Neural cell (in vitro differentiated cells): ENCODE data around the gene CDC45. TPM values are rescaled to one million over a fixed set of nuclear protein-coding genes. Genes with fewer than 3 reads are reported as not detected.

Experiments used
- H2AFZ ChIP-seq: fragments of 200-600, 300-800 bp; sonication (generic), shearing (Covaris generic); 2 replicates; pipeline ENCODE4 v1.6.0; 2014; ENCODE audit warnings: low read depth, mild to moderate bottlenecking, antibody characterized with exemption, low read length, moderate library complexity
- H3F3A ChIP-seq: fragments of 200-600 bp; shearing (Covaris generic); 2 replicates; pipeline ENCODE4 v1.6.1; 2016; ENCODE audit warnings: mild to moderate bottlenecking, moderate library complexity, mixed read lengths, antibody characterized with exemption, low read length; ENCODE audit not compliant: insufficient read depth, poor library complexity, severe bottlenecking
- H3K27ac ChIP-seq: fragments of 200-600, 300-800 bp; sonication (generic), shearing (Covaris generic); 2 replicates; pipeline ENCODE4 v1.5.1; 2014; ENCODE audit warnings: mild to moderate bottlenecking, low read length, moderate library complexity
- H3K27me3 ChIP-seq: fragments of 300-800, 200-600 bp; sonication (generic), shearing (Covaris generic); 2 replicates; pipeline ENCODE4 v1.6.0; 2014; ENCODE audit warnings: mild to moderate bottlenecking, low read depth, low read length, moderate library complexity; ENCODE audit not compliant: insufficient read depth
- H3K36me3 ChIP-seq: fragments of 300-800, 200-600 bp; sonication (generic), shearing (Covaris generic); 2 replicates; pipeline ENCODE4 v1.5.1; 2014; ENCODE audit warnings: mild to moderate bottlenecking, antibody characterized with exemption, low read length, moderate library complexity; ENCODE audit not compliant: insufficient read depth
- H3K4me2 ChIP-seq: fragments of 300-800, 200-600 bp; sonication (generic), shearing (Covaris generic); 2 replicates; pipeline ENCODE4 v1.6.0; 2014; ENCODE audit warnings: mild to moderate bottlenecking, low read length
- H3K4me3 ChIP-seq: fragments of 300-800, 200-600 bp; sonication (generic), shearing (Covaris generic); 2 replicates; pipeline ENCODE4 v1.5.1; 2014; ENCODE audit warnings: mild to moderate bottlenecking, low read length, moderate library complexity
- H3K79me2 ChIP-seq: fragments of 200-600 bp; shearing (Covaris generic); replicated peaks from 2 replicates; pipeline ENCODE4 v1.6.0; 2014; ENCODE audit warnings: mild to moderate bottlenecking, low read length, moderate library complexity; ENCODE audit not compliant: insufficient read depth
- H3K9ac ChIP-seq: fragments of 300-800, 200-600 bp; sonication (generic), shearing (Covaris generic); 2 replicates; pipeline ENCODE4 v1.6.1; 2016; ENCODE audit warnings: mild to moderate bottlenecking, low read length, mixed read lengths
- H3K9me2 ChIP-seq: fragments of 200-600 bp; shearing (Covaris generic); 2 replicates; pipeline ENCODE4 v1.6.1; 2016; ENCODE audit warnings: mild to moderate bottlenecking, low read length, mixed read lengths; ENCODE audit not compliant: insufficient read depth
- H3K9me3 ChIP-seq: fragments of 200-600, 300-800 bp; sonication (generic), shearing (Covaris generic); 2 replicates; pipeline ENCODE4 v1.6.1; 2016; ENCODE audit warnings: mild to moderate bottlenecking, mixed run types, low read length, moderate library complexity, mixed read lengths
- H4K20me1 ChIP-seq: fragments of 200-600 bp; shearing (Covaris generic); 2 replicates; pipeline ENCODE4 v1.6.1; 2016; ENCODE audit warnings: mild to moderate bottlenecking, mixed run types; ENCODE audit not compliant: insufficient read depth
- EP300 ChIP-seq: fragments of 450-650 bp; conservative IDR thresholded peaks from 2 replicates; pipeline ENCODE4 v1.6.1; 2014; ENCODE audit warnings: antibody characterized with exemption, mild to moderate bottlenecking, moderate library complexity; ENCODE audit not compliant: poor library complexity, severe bottlenecking
- MXI1 ChIP-seq: fragments of 450-650 bp; conservative IDR thresholded peaks from 2 replicates; pipeline ENCODE4 v1.6.1; 2014; ENCODE audit warnings: antibody characterized with exemption, mild to moderate bottlenecking; ENCODE audit not compliant: poor library complexity, severe bottlenecking
- POLR2AphosphoS5 ChIP-seq: IDR thresholded peaks from 2 replicates; pipeline ENCODE4 v1.6.1; 2012
- RAD21 ChIP-seq: fragments of 450-650 bp; conservative IDR thresholded peaks from 2 replicates; pipeline ENCODE4 v1.6.1; 2014; ENCODE audit warnings: antibody characterized with exemption, mild to moderate bottlenecking, moderate library complexity
- polyA minus RNA-seq: library from RNA; depleted of rRNA, polyadenylated mRNA; stranded (reverse); fragments of >200 nt; gene quantifications from 2 replicates; pipeline ENCODE4 v1.2.3, GENCODE V29; 2014
- polyA plus RNA-seq: library from polyadenylated mRNA; depleted of rRNA; stranded (reverse); fragments of >200 nt; gene quantifications from 2 replicates; pipeline ENCODE4 v1.2.3, GENCODE V29; 2014
- TF ChIP-seq, protein P1 (sequence below): IDR thresholded peaks from 2 replicates; pipeline ENCODE4 v1.6.1; 2012; ENCODE audit warnings: borderline replicate concordance

The CDC45 gene, protein sequence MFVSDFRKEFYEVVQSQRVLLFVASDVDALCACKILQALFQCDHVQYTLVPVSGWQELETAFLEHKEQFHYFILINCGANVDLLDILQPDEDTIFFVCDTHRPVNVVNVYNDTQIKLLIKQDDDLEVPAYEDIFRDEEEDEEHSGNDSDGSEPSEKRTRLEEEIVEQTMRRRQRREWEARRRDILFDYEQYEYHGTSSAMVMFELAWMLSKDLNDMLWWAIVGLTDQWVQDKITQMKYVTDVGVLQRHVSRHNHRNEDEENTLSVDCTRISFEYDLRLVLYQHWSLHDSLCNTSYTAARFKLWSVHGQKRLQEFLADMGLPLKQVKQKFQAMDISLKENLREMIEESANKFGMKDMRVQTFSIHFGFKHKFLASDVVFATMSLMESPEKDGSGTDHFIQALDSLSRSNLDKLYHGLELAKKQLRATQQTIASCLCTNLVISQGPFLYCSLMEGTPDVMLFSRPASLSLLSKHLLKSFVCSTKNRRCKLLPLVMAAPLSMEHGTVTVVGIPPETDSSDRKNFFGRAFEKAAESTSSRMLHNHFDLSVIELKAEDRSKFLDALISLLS
- polyA plus RNA-seq (1.5 and 3.2 TPM in 2 replicates), polyA minus RNA-seq (0.81 and 0.97 TPM in 2 replicates)

DNA sequence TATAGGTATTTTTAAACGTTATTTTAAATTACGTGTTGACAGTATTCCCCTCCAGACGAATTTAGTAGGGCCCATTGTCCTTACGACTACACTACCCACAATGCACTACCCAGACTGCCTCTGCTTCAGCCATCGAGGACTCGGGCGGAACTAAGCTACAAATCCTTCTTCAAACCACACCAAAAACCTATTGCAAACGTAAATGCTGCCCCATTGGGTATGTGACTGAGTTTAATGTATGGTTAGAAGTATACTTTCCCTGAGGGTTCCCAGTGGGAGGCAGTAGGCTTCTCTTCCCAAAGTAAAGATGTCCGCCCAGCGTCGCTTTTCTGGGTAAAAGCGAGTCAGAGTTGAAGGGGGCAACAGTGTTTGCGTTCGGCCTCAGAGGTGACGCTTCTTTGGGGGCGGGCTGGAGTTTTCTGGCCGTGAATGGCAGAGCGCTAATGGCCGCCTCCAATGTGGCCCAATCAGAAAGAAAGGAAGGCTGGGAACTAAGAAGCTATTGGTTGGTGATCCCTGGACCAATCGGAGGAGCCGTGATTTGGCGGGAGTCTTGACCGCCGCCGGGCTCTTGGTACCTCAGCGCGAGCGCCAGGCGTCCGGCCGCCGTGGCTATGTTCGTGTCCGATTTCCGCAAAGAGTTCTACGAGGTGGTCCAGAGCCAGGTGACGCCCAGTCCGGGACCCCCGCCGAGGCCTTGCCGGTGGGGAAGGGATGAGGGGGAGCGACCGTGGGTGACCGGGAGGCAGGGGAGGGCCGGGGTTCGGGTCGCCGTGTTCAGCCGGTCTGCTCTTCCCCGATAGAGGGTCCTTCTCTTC lies at the start of gene CDC45:
Gene CDC45, plus strand, starts transcription at position 566 of the 818 bp plus-strand sequence. Its CDS starts 49 bp downstream, at position 615.
- Histone ChIP-seq H3K4me2 (peak within 1 kb of the TSS; percentile 49), H3K79me2 (peaks cover 19% of the 10 kb centered on the region), H3K9me3 (no peaks in the 10 kb centered on the region), H3K9me2 (no peaks in the 10 kb centered on the region), H3K36me3 (no peaks in the 10 kb centered on the region), H3K4me3 (peak within 1 kb of the TSS; percentile 84), H3F3A (no peaks in the 10 kb centered on the region), H3K27me3 (no peaks in the 10 kb centered on the region), H3K9ac (peak within 1 kb of the TSS; percentile 73), H2AFZ (peak within 1 kb of the TSS; percentile 51), H4K20me1 (no peaks in the 10 kb centered on the region), H3K27ac (peak within 1 kb of the TSS; percentile 82)
- no peak for TF ChIP-seq EP300
- TF ChIP-seq MXI1, result peak; percentile 98
- TF ChIP-seq, protein P1, sequence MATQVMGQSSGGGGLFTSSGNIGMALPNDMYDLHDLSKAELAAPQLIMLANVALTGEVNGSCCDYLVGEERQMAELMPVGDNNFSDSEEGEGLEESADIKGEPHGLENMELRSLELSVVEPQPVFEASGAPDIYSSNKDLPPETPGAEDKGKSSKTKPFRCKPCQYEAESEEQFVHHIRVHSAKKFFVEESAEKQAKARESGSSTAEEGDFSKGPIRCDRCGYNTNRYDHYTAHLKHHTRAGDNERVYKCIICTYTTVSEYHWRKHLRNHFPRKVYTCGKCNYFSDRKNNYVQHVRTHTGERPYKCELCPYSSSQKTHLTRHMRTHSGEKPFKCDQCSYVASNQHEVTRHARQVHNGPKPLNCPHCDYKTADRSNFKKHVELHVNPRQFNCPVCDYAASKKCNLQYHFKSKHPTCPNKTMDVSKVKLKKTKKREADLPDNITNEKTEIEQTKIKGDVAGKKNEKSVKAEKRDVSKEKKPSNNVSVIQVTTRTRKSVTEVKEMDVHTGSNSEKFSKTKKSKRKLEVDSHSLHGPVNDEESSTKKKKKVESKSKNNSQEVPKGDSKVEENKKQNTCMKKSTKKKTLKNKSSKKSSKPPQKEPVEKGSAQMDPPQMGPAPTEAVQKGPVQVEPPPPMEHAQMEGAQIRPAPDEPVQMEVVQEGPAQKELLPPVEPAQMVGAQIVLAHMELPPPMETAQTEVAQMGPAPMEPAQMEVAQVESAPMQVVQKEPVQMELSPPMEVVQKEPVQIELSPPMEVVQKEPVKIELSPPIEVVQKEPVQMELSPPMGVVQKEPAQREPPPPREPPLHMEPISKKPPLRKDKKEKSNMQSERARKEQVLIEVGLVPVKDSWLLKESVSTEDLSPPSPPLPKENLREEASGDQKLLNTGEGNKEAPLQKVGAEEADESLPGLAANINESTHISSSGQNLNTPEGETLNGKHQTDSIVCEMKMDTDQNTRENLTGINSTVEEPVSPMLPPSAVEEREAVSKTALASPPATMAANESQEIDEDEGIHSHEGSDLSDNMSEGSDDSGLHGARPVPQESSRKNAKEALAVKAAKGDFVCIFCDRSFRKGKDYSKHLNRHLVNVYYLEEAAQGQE, result no peak
- peak; percentile 25 for TF ChIP-seq POLR2AphosphoS5

DNA sequence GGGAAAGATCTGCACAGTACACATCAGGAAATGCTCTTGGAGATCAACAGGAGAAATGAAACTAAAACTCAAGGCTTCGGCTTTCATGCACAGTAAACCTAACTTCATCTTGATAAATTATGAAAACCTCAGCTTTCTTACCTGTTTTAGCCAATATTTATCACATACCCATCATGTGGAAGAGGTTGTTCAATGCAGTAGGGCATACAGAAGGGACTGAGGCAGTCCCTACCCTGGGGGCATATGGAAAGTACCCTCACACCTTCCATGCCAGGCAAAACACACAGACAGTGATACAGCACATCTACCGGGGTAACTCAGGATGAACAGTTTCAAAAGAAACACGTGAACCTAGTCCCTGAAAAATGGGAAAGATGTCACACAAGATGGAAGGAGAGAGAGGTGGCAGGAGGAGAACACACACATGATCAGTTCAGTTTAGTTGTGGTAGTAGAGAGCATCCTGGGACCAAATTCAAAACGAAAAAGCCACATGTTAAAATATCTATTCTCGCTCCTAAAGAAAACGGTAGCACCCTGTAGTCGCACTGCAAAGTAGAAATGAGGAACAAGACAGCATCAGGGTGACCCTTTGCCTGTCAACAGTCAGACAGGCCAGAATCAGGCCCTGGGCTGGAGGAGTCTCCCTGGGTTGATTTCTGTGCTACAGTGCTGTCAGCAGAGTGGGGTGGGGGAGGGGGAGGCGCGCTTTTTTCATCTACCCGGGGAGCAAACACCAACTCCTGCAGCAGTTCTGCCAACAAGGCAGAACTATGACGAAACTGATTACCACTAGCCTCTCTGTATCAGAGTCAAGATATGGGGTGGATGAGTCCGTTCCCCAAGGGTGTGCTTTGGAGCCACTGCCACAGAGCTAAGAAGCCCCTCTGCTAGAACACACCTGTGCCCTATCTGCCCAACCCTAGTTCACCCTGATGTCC lies 49.5 kb upstream of the CDC45 start:
- peak overlapping the region; percentile 57 for H3K27ac ChIP-seq
- H3K9ac ChIP-seq, result peak overlapping the region; percentile 83
- H3K36me3 ChIP-seq, result peaks cover 5% of the 10 kb centered on the region
- H3F3A ChIP-seq, result no peaks in the 10 kb centered on the region
- peak overlapping the region; percentile 89 for H3K4me2 ChIP-seq
- no peaks in the 10 kb centered on the region for H3K27me3 ChIP-seq
- peak overlapping the region; percentile 98 for H3K4me3 ChIP-seq
- H3K79me2 ChIP-seq, result peaks cover 60% of the 10 kb centered on the region
- H4K20me1 ChIP-seq, result peaks cover 5% of the 10 kb centered on the region
- TF ChIP-seq RAD21 (no peak), MXI1 (no peak)
- TF ChIP-seq, protein P1, result peak; percentile 0
- H2AFZ ChIP-seq, result no peak overlapping the region
- H3K9me2 ChIP-seq, result no peaks in the 10 kb centered on the region
- no peaks in the 10 kb centered on the region for H3K9me3 ChIP-seq
